ENCODE data around the gene NFATC2.

NFATC2 gene

DNA sequence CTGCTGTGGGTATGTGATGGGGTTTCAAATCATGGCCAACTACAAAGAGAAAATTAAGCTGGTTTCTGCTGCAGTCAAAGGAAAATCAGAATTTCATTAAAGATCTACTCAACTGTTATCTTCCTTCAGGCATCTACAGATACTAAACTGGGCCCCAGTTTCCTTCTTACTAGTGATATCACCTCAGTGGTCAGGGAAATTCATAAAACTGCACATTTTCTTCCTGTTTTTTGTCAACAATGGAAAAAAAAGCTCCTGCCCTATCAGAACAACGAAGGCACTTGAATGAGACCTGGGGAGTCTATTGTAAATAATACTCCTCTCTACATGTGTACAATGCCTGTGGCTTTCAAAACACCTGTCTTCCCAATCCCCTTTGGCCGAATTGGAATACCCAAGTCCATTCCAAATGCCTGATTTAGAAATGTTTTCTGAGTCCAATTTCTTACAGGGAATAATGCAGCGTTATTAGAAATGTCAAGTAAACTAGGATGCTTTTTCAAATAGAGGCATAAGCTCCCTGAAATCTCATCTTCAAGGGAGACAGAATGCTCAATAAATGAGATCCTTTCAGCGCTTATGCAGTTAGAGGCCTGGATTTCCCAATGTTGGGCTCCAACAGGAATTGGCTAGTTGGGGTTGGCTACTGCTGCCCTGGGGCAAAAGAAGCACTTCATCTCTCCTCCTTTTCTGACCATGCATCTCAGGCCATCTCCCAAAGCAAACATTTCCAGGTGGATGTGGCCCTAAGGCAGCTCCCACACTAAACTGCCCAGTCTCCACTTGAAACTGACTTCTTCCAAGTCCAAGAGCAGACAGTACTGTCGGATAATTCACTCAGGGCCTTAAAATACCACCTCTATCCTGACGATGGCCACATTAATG, 143.3 kb downstream of the NFATC2 start:
- no peak overlapping the region for H3K18ac ChIP-seq (ENCODE audit: low read length)
- WGBS (ENCODE audit: extremely low coverage, insufficient coverage, low lambda C conversion rate) = no CpG with 5 or more reads among the region's 6 CpGs
- H3K4ac ChIP-seq (ENCODE audit: low read depth, low read length) = no peak overlapping the region
- H3K79me2 ChIP-seq (ENCODE audit: control insufficient read depth, insufficient read depth, low read length) = no peaks in the 10 kb centered on the region
- H3K79me1 ChIP-seq (ENCODE audit: low read length) = no peaks in the 10 kb centered on the region
- H3K23ac ChIP-seq (ENCODE audit: low read length) = no peak overlapping the region
- no peaks in the 10 kb centered on the region for H3K36me3 ChIP-seq (ENCODE audit: control insufficient read depth, insufficient read depth, low read length)
- no peak overlapping the region for H3K4me2 ChIP-seq (ENCODE audit: low read length)
- no peak overlapping the region for H3K9ac ChIP-seq (ENCODE audit: low read length)
- H2BK120ac ChIP-seq (ENCODE audit: low read depth, low read length) = no peak overlapping the region
- H2AK5ac ChIP-seq (ENCODE audit: low read length) = no peak overlapping the region
- no peak overlapping the region for H3K4me3 ChIP-seq (ENCODE audit: low read length)
- no peak overlapping the region for H4K5ac ChIP-seq (ENCODE audit: low read length)
- no peak overlapping the region for H2BK15ac ChIP-seq (replicated peaks; ENCODE audit: low read depth)
- no peaks in the 10 kb centered on the region for H3K27me3 ChIP-seq (ENCODE audit: insufficient read depth, low read length, poor library complexity)
- no peak overlapping the region for H3K27ac ChIP-seq (ENCODE audit: low read depth, low read length)
- peaks cover 4% of the 10 kb centered on the region for H3K4me1 ChIP-seq (ENCODE audit: control insufficient read depth, low read depth, low read length)
- H4K8ac ChIP-seq (ENCODE audit: low read depth, low read length) = no peak overlapping the region
- DNase-seq = no peak
- H3K56ac ChIP-seq (ENCODE audit: low read length) = no peak overlapping the region
- no peak overlapping the region for H2BK5ac ChIP-seq (ENCODE audit: low read length)

DNA sequence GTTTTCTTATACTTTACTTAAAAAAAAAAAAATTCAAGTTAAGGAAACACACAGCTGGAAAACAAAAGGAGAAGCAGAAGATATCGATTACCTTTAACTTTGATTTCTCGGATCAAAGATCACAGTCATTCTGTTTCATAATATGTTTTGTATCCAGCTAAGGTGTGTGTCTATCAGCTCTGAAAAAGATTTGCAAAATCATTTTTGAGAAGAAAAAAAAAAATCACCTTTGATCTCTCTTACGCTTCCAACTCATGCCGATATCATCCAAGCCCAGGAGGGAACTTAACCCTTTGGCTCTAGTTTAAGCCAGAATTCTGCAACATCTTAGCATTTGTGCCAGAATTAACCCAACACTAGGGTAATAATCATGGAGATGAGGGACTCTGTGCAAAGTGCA, 144.0 kb downstream of the NFATC2 start:
- Histone ChIP-seq H3K79me1 (ENCODE audit: low read length) (no peaks in the 10 kb centered on the region), H3K4ac (ENCODE audit: low read depth, low read length) (no peak overlapping the region), H3K27ac (ENCODE audit: low read depth, low read length) (no peak overlapping the region), H2AK5ac (ENCODE audit: low read length) (no peak overlapping the region), H3K18ac (ENCODE audit: low read length) (no peak overlapping the region), H3K4me3 (ENCODE audit: low read length) (no peak overlapping the region), H3K36me3 (ENCODE audit: control insufficient read depth, insufficient read depth, low read length) (no peaks in the 10 kb centered on the region), H3K27me3 (ENCODE audit: insufficient read depth, low read length, poor library complexity) (no peaks in the 10 kb centered on the region), H3K79me2 (ENCODE audit: control insufficient read depth, insufficient read depth, low read length) (no peaks in the 10 kb centered on the region), H2BK5ac (ENCODE audit: low read length) (no peak overlapping the region), H3K4me1 (ENCODE audit: control insufficient read depth, low read depth, low read length) (peaks cover 4% of the 10 kb centered on the region), H3K23ac (ENCODE audit: low read length) (no peak overlapping the region), H2BK15ac (replicated peaks; ENCODE audit: low read depth) (no peak overlapping the region), H3K4me2 (ENCODE audit: low read length) (no peak overlapping the region), H3K56ac (ENCODE audit: low read length) (no peak overlapping the region), H4K8ac (ENCODE audit: low read depth, low read length) (no peak overlapping the region), H4K5ac (ENCODE audit: low read length) (no peak overlapping the region), H2BK120ac (ENCODE audit: low read depth, low read length) (no peak overlapping the region), H3K9ac (ENCODE audit: low read length) (no peak overlapping the region)
- no peak for DNase-seq
- WGBS (ENCODE audit: extremely low coverage, insufficient coverage, low lambda C conversion rate) = no CpG with 5 or more reads among the region's 4 CpGs

DNA sequence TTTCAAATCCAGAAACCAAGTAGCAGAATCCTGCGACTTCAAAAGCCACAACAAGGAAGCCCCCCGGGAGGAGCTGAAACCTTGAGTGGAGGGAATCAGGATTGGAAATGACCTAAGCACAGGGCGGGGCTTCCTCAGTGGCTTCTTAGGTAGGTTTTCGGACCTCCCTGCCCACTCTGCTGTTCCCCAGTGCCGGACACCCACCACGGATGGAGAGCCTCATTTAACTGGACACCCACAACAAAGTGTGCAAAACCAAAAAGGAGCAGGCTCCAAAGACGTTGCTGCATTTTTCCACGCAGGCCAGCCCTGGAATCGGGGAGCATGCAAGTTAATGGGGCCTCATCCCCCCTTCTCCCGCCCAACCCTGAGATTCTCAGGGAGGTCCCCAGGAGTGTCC, 144.4 kb downstream of the NFATC2 start:
- no peaks in the 10 kb centered on the region for H3K79me2 ChIP-seq (ENCODE audit: control insufficient read depth, insufficient read depth, low read length)
- H3K18ac ChIP-seq (ENCODE audit: low read length) = no peak overlapping the region
- no peaks in the 10 kb centered on the region for H3K27me3 ChIP-seq (ENCODE audit: insufficient read depth, low read length, poor library complexity)
- no peak overlapping the region for H3K9ac ChIP-seq (ENCODE audit: low read length)
- no peak overlapping the region for H2BK15ac ChIP-seq (replicated peaks; ENCODE audit: low read depth)
- no peak overlapping the region for H3K4me2 ChIP-seq (ENCODE audit: low read length)
- H3K4me3 ChIP-seq (ENCODE audit: low read length) = no peak overlapping the region
- H2BK5ac ChIP-seq (ENCODE audit: low read length) = no peak overlapping the region
- no peaks in the 10 kb centered on the region for H3K79me1 ChIP-seq (ENCODE audit: low read length)
- H4K8ac ChIP-seq (ENCODE audit: low read depth, low read length) = no peak overlapping the region
- no peak for DNase-seq
- no CpG with 5 or more reads among the region's 10 CpGs for WGBS (ENCODE audit: extremely low coverage, insufficient coverage, low lambda C conversion rate)
- H3K4me1 ChIP-seq (ENCODE audit: control insufficient read depth, low read depth, low read length) = peaks cover 4% of the 10 kb centered on the region
- no peak overlapping the region for H3K4ac ChIP-seq (ENCODE audit: low read depth, low read length)
- H3K56ac ChIP-seq (ENCODE audit: low read length) = no peak overlapping the region
- no peaks in the 10 kb centered on the region for H3K36me3 ChIP-seq (ENCODE audit: control insufficient read depth, insufficient read depth, low read length)
- H2AK5ac ChIP-seq (ENCODE audit: low read length) = no peak overlapping the region
- no peak overlapping the region for H4K5ac ChIP-seq (ENCODE audit: low read length)
- no peak overlapping the region for H3K27ac ChIP-seq (ENCODE audit: low read depth, low read length)
- no peak overlapping the region for H3K23ac ChIP-seq (ENCODE audit: low read length)
- no peak overlapping the region for H2BK120ac ChIP-seq (ENCODE audit: low read depth, low read length)

DNA sequence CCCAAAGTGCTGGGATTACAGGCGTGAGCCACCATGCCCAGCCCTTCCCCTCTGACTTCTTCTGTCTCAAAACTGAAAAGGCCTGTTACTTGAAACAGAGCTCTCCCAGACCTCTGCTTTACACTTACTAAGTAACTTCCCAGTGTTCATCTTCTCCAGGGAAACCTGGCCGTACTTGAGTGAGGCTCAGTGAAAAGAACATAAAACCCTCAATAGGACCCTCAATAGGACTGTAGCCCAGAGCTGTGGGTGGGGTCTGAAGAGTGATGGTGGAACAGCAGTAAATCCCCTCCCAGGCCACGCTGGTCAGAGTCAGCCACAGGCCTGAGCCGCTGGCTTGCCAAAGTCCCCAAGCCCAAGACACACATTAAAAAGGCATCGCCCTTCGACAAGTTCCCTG, 145.4 kb downstream of the NFATC2 start:
- H2AK5ac ChIP-seq (ENCODE audit: low read length) = no peak overlapping the region
- WGBS (ENCODE audit: extremely low coverage, insufficient coverage, low lambda C conversion rate) = no CpG with 5 or more reads among the region's 6 CpGs
- H3K36me3 ChIP-seq (ENCODE audit: control insufficient read depth, insufficient read depth, low read length) = no peaks in the 10 kb centered on the region
- no peak overlapping the region for H3K23ac ChIP-seq (ENCODE audit: low read length)
- H3K4me3 ChIP-seq (ENCODE audit: low read length) = no peak overlapping the region
- no peak overlapping the region for H4K8ac ChIP-seq (ENCODE audit: low read depth, low read length)
- H3K56ac ChIP-seq (ENCODE audit: low read length) = peak overlapping the region; percentile 6
- no peak overlapping the region for H3K9ac ChIP-seq (ENCODE audit: low read length)
- H2BK5ac ChIP-seq (ENCODE audit: low read length) = no peak overlapping the region
- H3K79me1 ChIP-seq (ENCODE audit: low read length) = no peaks in the 10 kb centered on the region
- H2BK15ac ChIP-seq (replicated peaks; ENCODE audit: low read depth) = no peak overlapping the region
- H3K4ac ChIP-seq (ENCODE audit: low read depth, low read length) = no peak overlapping the region
- DNase-seq = no peak
- H3K4me2 ChIP-seq (ENCODE audit: low read length) = no peak overlapping the region
- no peak overlapping the region for H2BK120ac ChIP-seq (ENCODE audit: low read depth, low read length)
- no peak overlapping the region for H3K18ac ChIP-seq (ENCODE audit: low read length)
- no peak overlapping the region for H3K27ac ChIP-seq (ENCODE audit: low read depth, low read length)
- peaks cover 4% of the 10 kb centered on the region for H3K4me1 ChIP-seq (ENCODE audit: control insufficient read depth, low read depth, low read length)
- no peak overlapping the region for H4K5ac ChIP-seq (ENCODE audit: low read length)
- no peaks in the 10 kb centered on the region for H3K27me3 ChIP-seq (ENCODE audit: insufficient read depth, low read length, poor library complexity)
- H3K79me2 ChIP-seq (ENCODE audit: control insufficient read depth, insufficient read depth, low read length) = no peaks in the 10 kb centered on the region

DNA sequence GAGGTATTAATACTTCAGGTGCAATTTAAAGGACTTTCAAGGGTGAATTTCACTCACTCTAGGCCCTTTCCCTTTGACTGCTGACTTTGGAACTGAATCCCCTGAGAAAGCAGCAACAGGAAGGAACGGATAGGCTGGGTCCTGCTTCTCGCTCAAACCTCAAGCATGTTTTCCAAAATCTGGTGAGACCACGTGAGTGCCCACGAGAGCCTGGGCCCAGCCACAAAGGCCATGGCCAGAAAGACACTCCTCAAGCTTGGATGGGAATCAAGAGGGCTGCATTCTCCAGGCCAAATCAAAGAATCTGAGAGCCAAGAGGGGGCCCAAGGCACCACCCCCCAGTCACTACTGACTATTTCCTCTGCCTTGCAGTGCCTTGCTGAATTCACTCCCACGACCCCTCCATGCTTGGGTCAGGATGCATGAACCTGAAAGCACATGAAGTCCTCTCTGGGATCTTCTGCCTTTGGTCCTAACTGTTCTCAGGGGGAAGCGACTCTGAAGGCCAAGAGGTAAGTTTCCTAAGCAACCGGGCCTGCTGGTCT, 146.1 kb downstream of the NFATC2 start:
- Histone ChIP-seq H2BK120ac (ENCODE audit: low read depth, low read length) (no peak overlapping the region), H2BK15ac (replicated peaks; ENCODE audit: low read depth) (no peak overlapping the region), H3K4ac (ENCODE audit: low read depth, low read length) (no peak overlapping the region), H3K4me2 (ENCODE audit: low read length) (no peak overlapping the region), H4K5ac (ENCODE audit: low read length) (no peak overlapping the region), H2AK5ac (ENCODE audit: low read length) (no peak overlapping the region), H4K8ac (ENCODE audit: low read depth, low read length) (no peak overlapping the region), H3K18ac (ENCODE audit: low read length) (no peak overlapping the region), H2BK5ac (ENCODE audit: low read length) (no peak overlapping the region), H3K79me2 (ENCODE audit: control insufficient read depth, insufficient read depth, low read length) (no peaks in the 10 kb centered on the region), H3K27me3 (ENCODE audit: insufficient read depth, low read length, poor library complexity) (no peaks in the 10 kb centered on the region), H3K4me3 (ENCODE audit: low read length) (no peak overlapping the region), H3K36me3 (ENCODE audit: control insufficient read depth, insufficient read depth, low read length) (no peaks in the 10 kb centered on the region), H3K9ac (ENCODE audit: low read length) (no peak overlapping the region), H3K79me1 (ENCODE audit: low read length) (no peaks in the 10 kb centered on the region), H3K4me1 (ENCODE audit: control insufficient read depth, low read depth, low read length) (peaks cover 4% of the 10 kb centered on the region), H3K27ac (ENCODE audit: low read depth, low read length) (no peak overlapping the region), H3K56ac (ENCODE audit: low read length) (no peak overlapping the region), H3K23ac (ENCODE audit: low read length) (no peak overlapping the region)
- WGBS (ENCODE audit: extremely low coverage, insufficient coverage, low lambda C conversion rate) = no CpG with 5 or more reads among the region's 7 CpGs
- DNase-seq = no peak
